ENCODE results near the gene SNAP91.
A peak's percentile ranks its signal among the peaks of the same experiment; 100 is the strongest.
"Not testable (repeated sequence)": the region's sequence is repeated elsewhere in the genome, so short reads cannot be mapped to it uniquely, and the experiment has no call there.

SNAP91 gene

DNA sequence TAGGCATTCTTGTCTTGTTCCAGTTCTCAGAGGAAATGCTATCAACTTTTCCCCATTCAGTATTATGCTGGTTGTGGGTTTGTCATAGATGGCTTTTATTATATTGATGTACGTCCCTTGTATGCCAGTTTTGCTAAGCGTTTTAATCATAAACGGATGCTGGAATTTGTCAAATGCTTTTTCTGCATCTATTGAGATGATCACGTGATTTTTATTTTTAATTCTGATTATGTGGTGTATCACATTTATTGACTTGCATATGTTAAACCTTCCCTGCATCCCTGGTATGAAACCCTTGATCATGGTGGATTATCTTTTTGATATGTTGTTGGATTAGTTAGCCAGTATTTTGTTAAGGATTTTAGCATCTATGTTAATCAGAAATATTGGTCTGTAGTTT lies 79.0 kb downstream of the SNAP91 start:
- not testable (repeated sequence) for ATAC-seq

DNA sequence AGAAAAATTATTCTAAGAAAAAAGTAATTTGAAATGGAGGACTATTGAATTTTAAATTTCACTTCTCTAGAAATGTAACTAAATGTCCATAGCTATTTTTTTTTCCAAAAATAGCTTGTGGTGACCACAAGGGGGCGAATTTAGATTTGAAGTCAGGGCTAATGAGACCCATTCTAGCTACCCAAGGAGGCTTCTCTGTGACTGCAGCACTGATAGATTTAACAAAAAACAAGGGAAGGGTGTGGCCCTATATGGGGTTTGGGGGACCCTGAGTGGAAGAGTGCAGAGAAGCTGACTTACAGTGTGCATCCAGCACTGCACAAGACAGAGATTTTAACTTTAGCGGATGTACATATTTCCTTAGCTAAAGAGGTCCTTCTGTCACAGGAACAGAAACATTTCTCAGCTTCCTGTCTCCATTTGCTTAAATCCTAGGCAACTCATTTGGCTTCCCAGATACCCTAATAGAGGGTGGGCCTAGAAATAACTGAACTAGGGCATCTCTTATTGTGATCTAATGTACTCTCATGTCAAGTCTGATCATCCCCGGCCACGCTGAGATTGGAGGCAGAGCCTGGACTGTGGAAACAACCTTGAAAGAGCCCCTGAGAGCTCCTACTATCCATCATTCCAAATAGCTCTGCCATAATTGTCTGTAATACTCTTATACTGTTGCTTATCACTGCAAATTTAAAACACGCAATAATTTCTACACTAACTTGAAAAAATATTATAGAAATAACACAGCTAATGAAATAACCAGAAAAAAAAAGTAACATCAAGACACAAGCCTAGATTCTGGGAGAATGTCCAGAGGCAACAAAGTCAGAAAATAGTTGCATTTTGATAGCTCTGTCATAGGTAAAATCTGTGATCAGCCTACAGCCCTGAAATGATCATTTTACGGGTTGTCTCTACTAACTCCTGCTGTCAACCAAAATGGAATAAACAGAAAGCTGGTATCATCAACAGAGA lies 93.6 kb downstream of the SNAP91 start:
- ATAC-seq = no peak

DNA sequence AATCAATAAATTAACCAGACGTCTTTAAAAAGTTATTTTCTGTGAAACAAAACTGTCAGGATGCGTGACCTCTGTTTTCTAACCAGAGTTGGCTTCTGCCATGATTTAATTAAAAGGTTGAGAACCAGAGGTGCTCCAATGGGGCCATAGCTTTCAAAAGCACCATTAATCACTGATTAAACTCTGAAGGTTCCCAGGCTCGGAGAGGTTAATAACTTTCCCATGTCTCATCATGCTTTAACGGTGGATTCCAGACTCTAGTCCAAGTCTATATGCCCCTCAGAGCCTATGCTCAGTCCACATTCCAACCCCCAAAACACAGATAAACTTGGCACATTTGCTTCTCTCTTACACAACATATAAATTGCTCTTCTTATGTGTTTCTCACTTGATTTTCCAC lies 95.5 kb downstream of the SNAP91 start:
- no peak for ATAC-seq

DNA sequence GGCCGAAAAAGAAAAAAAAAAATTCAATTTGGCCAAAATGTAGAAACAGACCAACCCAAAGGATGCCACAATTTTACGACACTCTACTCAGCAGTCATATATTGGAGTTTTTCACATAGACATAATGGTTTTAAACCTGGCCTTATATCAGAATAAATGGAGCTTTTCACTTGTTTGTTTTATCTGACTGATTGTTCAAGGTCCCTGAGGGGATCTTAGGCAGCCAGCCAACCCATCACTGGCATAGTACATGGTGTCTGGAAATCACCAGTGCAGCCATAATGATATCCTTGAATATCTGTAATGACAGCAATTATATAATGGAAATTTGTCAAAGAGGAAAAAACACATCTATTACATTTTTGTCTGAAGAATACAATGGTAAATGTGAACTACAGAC lies 99.7 kb downstream of the SNAP91 start:
- ATAC-seq = no peak

DNA sequence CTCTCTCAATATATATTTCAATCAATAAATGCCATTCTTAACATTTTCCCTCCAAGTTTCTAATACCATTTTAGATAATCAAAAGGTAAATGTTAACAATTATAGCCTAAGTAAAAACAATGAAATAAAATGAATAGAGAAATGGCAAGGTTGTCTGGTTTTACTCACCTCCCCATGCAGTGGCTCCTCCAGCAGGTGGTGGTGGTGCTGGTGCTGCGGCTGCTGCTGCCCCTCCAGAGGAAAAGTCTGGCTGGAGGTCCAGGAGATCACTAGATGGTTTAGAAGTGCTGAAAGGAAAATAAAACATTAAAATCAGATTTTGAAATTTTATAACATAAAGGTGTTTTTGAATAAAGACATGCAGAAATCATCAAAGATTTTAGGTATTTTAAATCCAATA lies 103.4 kb downstream of the SNAP91 start:
- ATAC-seq = no peak

DNA sequence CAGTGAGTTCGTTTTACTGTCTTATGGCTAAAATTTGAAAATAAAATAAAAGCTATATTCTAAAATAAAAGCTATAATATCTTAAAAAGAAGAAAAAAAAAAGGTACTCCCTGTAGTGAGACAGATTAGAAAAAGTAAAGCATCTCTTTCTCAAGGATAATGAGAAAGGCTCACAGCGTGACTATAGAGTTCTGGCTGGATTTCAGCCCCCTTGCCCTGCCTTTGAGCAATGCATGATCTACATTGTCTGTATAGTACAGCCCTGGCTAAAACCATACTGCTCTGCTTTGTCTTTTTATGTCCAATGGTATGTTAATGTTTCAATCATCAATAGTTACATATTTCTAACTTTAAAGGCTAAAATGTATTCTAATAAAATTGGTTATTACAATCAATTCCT lies 105.3 kb downstream of the SNAP91 start:
- ATAC-seq = no peak

DNA sequence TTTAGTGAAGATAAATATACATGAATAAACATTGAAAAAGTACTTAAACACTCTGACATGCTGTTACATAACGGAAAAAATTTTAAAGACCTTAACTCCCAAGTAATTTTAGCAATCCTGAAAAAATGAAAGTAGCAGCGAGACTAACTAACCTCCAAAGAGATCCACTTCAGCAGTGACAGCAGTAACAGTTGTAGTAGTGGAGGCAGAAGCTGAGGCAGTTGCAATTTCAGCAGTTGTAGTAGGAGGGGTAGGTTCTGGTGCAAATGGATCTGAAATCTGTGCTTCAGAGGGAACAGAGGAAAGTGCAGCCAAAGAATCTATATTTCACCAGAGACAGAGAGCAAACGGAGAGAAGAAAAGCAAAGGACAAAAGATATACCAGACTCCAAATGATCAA lies 107.8 kb downstream of the SNAP91 start:
- ATAC-seq = no peak

DNA sequence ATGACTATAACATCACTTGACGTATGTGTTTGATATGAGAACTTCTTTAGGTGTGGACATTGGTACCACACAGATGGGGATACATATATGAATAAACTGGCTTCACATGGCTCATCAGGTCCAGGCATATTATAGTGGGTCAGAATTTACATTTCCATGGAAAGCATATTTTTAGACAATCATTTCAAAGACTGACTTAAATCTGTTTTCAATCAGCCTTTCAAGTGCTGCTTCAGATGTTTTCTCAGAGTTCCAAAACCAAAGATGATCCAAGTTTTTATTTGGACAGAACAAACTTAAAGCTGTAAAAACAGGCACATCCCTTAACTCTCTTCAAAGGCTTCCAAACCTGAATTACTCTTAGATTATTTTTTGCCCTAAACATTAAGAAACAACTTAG lies 108.4 kb downstream of the SNAP91 start:
- no peak for ATAC-seq

DNA sequence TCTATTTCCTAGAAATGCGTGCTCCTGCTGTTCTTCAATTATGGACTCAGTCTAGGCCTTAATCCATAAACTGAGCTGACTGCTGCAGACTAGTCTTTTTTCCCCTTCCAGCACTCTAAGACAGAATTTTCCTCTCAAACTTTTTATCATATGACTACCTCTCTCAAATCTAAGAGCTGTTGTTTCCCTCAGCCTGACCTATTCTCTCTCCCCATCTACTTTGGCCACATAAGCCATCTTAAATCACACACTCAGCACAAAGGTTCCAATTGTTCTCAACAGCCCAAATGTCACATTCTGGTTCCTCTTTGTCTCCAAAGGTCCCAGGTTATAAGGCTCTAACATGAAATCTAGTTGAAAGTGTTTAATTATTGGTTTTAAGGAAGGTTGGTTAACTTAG lies 111.4 kb downstream of the SNAP91 start:
- no peak for ATAC-seq

DNA sequence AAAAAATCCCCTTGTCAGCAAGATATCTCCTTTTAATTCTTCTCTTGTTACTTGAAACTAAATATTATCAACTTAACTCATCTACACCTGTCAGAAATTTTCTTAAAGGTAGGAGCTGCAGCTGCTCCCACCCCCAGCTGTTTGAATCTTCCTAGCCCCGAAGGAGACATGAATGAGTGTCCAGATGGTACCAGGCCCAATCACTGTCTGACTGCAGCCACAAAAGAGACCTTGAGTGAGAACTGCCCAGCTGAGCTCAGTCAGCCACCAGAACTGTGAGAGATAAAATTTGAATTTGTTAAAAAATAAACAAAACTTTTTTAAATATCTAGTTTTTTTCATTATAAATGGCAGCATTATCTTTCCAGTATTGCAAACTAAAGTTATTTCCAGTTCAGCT lies 111.8 kb downstream of the SNAP91 start:
- no peak for ATAC-seq

DNA sequence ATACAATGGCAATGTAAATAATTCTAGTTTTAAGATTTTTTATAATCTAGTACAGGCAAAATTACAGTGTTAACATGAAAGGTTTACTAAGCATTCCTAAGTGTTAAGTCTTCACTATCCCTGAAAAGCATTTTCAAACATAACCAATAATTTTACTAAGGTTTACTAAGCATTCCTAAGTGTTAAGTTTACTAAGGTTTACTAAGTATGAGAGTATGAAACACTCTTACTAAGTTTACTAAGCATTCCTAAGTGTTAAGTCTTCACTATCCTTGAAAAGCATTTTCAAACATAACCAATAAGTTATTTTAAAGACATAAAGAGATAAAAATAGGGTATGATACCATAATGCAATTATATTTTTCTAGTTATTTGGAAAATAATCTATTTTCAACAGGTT lies 114.0 kb downstream of the SNAP91 start:
- ATAC-seq = no peak

DNA sequence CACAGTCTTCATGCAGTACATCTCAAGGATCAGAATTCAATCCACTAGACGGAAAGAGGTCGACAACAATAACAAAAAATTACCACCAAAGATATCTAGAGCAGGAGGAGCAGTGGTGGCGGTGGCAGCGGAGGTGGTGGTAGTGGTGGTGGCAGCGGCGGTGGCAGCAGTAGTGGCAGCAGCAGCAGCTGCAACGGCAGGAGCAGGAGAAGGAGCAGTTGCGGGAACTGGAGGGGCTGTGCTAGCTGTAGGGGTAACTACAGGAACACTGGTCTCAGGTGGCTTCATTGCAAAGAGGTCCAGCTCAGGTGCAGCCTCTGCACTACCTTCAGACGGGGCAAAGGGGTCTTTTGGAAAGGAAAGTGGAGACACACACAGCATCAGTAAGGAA lies 115.5 kb downstream of the SNAP91 start:
- no peak for ATAC-seq

DNA sequence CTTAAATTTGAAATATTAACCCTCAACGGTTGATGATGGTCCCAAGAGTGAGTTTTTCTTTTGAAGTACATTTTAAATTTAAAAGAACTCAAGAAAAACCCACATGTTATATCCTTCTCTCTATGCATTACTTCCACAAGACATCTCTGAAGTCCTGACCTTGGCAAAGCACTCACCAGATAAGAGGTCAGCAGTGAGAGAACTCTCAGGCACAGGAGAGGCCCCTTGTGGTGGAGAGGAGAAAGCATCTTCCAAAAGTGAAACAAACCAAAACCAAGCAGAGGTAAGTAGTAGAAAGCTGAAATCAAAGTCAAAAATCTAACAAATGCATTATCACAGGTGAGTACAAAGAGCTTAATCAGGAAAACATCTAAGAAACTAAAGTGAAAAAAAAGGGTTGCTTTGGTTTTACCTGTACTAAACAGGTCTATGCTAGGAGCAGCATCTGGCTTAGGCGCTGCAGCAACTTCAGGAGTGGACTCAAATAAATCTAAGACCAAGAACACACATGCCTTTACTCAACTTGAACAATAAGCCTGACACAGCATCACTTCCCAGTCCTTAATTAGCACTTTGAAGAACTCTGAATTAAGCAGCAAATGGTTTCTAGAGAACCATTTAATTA lies 116.0 kb downstream of the SNAP91 start:
- ATAC-seq = peak in 1 of 2 donors; percentile 38

DNA sequence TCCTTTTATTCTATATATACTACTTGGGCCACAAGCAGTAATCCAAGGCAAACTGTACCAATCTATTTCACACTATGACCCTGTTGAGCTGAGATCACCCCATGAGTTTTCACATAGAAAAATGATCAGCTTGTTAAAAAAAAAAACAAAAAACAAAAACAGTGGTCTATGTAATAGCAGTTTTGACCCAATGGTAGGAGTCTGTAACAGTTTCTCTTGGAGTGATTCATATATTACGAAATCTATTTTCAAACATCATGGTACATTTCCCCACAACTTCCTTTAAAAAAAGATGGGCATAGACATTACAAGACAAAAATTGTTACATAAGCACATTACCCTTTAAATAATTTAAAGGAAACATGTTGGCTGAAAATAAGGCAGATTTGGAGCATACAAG lies 118.5 kb downstream of the SNAP91 start:
- ATAC-seq = no peak

DNA sequence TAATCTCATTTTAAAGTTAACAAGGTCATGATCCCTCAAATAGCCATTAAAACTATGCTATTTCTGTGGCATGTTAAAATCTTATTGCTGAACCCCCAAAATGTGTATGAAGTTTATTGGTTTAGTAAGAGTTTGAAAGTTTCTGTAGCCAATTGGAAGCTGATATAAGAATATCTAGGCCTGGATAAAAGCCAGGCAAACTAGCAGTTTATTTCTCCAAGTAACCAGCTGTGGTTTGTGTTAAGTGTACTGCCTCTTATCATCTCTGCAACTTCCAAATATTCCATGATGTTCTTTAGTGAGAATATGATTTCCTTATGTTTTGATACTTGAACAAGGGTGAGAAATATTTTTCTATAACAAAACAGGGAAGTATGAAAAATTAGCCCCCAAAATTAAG lies 119.8 kb downstream of the SNAP91 start:
- no peak for ATAC-seq

DNA sequence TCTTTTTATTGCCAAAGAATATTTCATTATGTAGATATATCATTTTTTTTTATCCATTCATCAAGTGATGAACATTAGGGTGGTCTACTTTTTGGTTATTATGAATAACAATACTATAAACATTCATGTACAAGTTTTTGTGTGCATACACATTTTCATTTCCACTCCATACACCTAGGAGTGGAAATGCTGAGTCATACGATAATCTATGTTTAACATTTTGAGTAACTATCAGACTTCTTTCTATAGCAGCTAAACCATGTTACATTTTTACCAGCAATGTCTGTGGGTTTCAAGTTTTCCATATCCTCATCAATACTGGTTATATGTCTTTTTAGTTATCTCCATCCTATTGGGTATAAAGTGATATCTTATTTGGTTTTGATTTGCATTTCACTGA lies 130.8 kb downstream of the SNAP91 start:
- no peak for ATAC-seq

DNA sequence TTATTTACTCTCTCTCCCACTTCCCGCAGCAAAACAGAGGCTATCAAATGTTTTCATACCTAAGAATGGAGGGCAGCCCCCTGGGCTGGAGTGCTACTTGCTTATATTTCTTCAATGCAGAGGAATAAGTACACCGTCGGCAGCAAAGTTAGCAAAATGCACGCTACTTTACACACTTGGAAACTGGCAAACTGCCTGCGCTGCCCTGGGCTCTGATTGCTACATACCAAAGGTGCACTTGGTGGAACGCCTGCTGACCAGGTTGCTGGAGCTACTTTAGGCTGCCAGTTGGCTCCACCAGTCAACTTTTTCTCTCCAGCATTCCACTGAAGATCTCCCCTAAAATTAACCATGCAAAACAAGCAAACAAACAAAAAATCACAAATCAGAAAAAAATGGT lies 134.1 kb downstream of the SNAP91 start:
- no peak for ATAC-seq

DNA sequence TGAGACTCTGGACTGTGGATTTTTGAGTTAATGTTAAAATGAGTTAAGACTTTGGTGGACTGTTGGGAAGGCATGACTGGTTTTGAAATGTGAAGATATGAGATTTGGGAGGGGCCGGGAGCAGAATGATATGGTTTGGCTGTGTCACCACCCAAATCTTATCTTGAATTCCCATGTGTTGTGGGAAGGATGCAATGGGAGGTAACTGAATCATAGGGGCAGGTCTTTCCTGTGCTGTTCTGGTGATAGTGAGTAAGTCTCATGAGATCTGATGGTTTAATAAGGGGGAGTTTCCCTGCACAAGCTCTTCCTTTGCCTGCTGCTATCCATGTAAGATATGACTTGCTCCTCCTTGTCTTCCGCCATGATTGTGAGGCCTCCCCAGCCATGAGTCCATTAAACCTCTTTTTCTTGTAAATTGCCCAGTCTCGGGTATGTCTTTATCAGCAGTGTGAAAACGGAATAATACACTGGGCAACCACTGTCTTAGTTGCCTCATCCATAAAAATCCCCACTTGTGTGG lies 137.2 kb downstream of the SNAP91 start:
- not testable (repeated sequence) for ATAC-seq

DNA sequence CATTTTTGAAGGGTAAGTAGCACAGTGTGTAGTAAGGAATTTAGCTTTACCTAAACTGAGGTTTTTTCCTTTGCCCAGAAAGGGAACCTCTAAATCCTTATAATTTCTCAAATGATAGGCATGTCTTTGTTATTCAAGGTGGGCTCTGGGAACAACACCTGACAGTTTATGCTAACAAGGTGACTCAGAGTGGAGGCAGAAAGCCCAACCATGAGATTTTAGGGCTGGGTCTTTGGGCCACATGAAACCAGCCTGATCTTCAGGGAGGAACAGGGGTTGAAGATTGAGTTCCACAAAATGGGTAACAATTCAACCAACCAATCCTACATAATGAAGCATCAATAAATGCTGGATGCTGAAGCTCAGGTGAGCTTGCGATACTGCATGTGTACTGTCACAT lies 149.9 kb downstream of the SNAP91 start:
- no peak for ATAC-seq

DNA sequence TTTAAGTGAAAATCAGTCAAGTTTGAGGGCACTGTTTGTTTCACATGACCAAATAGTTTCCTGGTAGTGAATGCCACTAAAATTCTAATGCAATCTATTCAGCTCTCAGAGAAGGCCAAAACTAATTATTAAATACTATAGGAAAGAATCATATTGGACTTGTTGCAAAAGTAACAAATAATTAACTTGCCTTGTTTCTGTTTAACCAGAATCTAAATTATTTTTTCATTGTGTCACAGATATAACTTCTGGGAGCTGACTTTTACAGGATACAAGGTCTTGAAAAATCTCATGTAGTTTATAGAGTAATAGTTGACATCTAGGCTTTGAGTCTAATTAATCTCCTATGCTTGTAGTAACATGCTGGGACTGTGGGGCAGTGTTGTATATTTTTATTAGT lies 152.0 kb downstream of the SNAP91 start:
- ATAC-seq = no peak

DNA sequence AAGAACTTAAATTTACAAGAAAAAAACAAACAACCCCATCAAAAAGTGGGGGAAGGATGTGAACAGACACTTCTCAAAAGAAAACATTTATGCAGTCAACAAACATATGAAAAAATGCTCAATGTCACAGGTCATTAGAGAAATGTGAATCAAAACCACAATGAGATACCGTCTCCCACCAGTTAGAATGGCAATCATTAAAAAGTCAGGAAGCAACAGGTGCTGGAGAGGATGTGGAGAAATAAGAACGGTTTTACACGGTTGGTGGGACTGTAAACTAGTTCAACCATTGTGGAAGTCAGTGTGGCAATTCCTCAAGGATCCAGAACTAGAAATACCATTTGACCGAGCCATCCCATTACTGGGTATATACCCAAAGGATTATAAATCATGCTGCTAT lies 157.2 kb downstream of the SNAP91 start:
- not testable (repeated sequence) for ATAC-seq

DNA sequence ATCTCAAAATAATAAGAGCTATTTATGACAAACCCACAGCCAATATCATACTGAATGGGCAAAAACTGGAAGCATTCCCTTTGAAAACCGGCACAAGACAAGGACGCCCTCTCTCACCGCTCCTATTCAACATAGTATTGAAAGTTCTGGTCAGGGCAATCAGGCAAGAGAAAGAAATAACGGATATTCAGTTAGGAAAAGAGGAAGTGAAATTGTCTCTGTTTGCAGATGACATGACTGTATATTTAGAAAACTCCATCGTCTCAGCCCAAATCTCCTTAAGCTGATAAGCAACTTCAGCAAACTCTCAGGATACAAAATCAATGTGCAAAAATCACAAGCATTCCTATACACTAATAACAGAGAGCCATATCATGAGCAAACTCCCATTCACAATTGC lies 158.4 kb downstream of the SNAP91 start:
- ATAC-seq = not testable (repeated sequence)

DNA sequence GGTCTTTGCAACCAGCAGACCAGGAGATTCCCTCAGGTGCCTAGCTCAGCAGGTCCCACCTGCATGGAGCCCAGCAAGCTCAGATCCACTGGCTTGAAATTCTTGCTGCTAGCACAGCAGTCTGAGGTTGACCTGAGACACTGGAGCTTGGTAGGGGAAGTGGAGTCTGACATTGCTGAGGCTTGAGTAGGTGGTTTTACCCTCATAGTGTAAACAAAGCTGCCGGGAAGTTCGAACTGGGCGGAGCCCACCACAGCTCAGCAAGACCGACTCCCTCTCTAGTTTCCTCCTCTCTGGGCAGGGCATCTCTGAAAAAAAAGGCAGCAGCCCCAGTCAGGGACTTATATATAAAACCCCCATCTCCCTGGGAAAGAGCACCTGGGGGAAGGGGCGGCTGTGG lies 162.3 kb downstream of the SNAP91 start:
- ATAC-seq = no peak

DNA sequence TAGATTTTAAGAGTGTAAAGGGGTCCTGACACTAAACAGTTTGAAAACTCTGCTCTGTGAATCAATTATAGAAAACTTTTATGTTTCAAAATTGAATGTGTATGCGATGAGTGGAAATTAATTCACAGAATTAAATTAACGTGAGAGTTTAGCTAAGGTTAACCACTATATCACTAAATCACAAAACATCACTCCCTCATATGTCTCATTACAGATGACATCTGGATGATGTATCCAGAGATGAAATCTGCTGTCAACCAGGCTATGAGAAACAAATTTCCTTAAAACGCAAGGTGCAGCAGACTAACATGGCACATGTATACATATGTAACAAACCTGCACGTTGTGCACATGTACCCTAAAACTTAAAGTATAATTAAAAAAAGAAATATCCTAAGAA lies 169.2 kb downstream of the SNAP91 start:
- ATAC-seq = no peak
